ENCODE measurements around the gene DENND1B.

DENND1B gene

DNA sequence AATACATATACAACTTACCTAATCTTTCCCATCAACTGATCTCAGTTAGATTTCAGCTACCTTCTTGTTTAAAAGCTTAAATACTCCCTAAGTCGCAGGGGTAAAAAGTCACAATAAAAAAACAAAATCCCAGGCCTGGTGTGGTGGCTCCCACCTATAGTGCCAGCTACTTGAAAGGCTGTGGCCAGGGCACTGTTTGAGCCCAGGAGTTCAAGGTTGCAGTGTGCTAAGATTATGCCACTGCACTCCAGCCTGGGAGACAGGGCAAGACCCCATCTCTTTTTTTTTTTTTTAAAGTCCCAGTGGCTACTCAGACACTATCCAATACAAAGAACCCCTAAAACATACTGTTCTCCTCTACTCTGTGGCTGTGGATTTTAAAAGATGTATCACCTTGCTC, 228.3 kb downstream of the DENND1B start:
- no peak overlapping the region for H3K4me3 ChIP-seq (ENCODE audit: low read depth in 1 of 5, low read length in 5 of 5)
- H3K27ac ChIP-seq (ENCODE audit: low read depth, low read length), result no peak overlapping the region
- no peaks in the 10 kb centered on the region for H3K9me3 ChIP-seq (ENCODE audit: control insufficient read depth in 5 of 5, low read length in 5 of 5)
- H3K9ac ChIP-seq (ENCODE audit: low read length in 5 of 5), result no peak overlapping the region
- H3K27me3 ChIP-seq (ENCODE audit: control insufficient read depth in 5 of 5, insufficient read depth in 4 of 5, low read length in 5 of 5), result no peaks in the 10 kb centered on the region
- H3K4me1 ChIP-seq (ENCODE audit: control insufficient read depth in 5 of 5, insufficient read depth in 5 of 5, low read length in 5 of 5), result peaks cover 0 to 6% (median 0%) of the 10 kb centered on the region in 5 donors
- H3K36me3 ChIP-seq (ENCODE audit: control insufficient read depth in 5 of 5, insufficient read depth in 5 of 5, low read length in 5 of 5), result no peaks in the 10 kb centered on the region

DNA sequence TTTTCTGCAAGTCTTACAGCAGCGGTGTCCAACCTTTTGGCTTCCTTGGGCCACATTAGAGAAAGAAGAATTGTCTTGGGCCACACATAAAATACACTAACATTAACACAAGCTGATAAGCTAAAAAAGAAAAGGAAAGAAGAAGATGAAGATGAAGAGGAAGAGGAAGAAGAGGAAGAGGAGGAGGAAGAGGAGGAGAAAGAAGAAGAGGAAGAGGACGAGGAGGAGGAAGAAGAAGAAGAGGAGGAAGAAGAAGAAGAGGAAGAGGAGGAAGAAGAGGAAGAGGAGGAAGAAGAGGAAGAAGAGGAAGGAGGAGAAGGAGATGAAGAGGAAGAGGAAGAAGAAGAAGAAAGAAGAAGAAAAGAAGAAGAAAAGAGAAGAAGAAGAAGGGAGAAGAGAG, 230.7 kb downstream of the DENND1B start:
- H3K27ac ChIP-seq (ENCODE audit: low read depth, low read length), result no peak overlapping the region
- no peaks in the 10 kb centered on the region for H3K27me3 ChIP-seq (ENCODE audit: control insufficient read depth in 5 of 5, insufficient read depth in 4 of 5, low read length in 5 of 5)
- no peak overlapping the region for H3K4me3 ChIP-seq (ENCODE audit: low read depth in 1 of 5, low read length in 5 of 5)
- no peaks in the 10 kb centered on the region for H3K36me3 ChIP-seq (ENCODE audit: control insufficient read depth in 5 of 5, insufficient read depth in 5 of 5, low read length in 5 of 5)
- peaks cover 0 to 6% (median 0%) of the 10 kb centered on the region in 5 donors for H3K4me1 ChIP-seq (ENCODE audit: control insufficient read depth in 5 of 5, insufficient read depth in 5 of 5, low read length in 5 of 5)
- no peak overlapping the region for H3K9ac ChIP-seq (ENCODE audit: low read length in 5 of 5)
- no peaks in the 10 kb centered on the region for H3K9me3 ChIP-seq (ENCODE audit: control insufficient read depth in 5 of 5, low read length in 5 of 5)

DNA sequence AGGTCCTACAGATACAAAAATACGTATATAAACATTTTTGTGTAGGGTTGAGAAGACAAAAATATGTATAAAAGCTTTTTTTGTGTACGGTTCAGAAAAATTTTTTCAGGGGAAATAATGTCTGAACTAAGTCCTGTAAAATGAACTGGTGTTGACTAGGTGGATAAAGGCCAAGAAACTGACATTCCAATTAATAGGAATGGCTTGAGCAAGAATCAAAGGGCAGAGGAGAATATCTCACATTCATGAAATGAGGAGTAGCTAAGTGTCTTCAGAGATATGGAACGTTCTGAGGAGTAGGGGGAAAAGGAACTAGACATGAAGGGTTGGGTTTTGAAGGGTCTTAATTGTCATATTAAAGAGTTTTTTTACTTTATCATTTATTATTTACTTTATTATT, 231.2 kb downstream of the DENND1B start:
- Histone ChIP-seq H3K27me3 (ENCODE audit: control insufficient read depth in 5 of 5, insufficient read depth in 4 of 5, low read length in 5 of 5) (no peaks in the 10 kb centered on the region), H3K9ac (ENCODE audit: low read length in 5 of 5) (no peak overlapping the region), H3K36me3 (ENCODE audit: control insufficient read depth in 5 of 5, insufficient read depth in 5 of 5, low read length in 5 of 5) (no peaks in the 10 kb centered on the region), H3K4me1 (ENCODE audit: control insufficient read depth in 5 of 5, insufficient read depth in 5 of 5, low read length in 5 of 5) (peaks cover 0 to 6% (median 0%) of the 10 kb centered on the region in 5 donors), H3K9me3 (ENCODE audit: control insufficient read depth in 5 of 5, low read length in 5 of 5) (no peaks in the 10 kb centered on the region), H3K27ac (ENCODE audit: low read depth, low read length) (no peak overlapping the region), H3K4me3 (ENCODE audit: low read depth in 1 of 5, low read length in 5 of 5) (no peak overlapping the region)

DNA sequence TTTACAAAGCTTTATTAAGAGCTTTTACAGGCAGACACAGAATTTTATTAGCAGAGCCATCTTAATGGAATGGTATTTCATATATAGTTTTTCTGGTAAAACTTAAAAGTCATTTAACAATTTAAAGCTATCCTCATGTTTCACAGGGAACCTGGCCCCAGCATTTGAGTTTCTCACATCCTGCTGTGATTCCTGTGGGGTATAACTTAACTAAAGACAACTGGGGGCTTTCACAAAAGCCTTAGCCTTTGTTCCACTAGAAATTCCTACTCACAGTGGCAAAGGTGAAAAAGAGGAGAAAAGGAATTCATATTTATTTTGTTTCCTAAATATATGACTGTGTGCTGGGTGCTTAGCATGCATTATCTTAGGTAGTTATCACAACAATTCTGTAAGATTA, 233.9 kb downstream of the DENND1B start:
- H3K27me3 ChIP-seq (ENCODE audit: control insufficient read depth in 5 of 5, insufficient read depth in 4 of 5, low read length in 5 of 5), result no peaks in the 10 kb centered on the region
- H3K27ac ChIP-seq (ENCODE audit: low read depth, low read length), result no peak overlapping the region
- H3K4me1 ChIP-seq (ENCODE audit: control insufficient read depth in 5 of 5, insufficient read depth in 5 of 5, low read length in 5 of 5), result peaks cover 0 to 6% (median 0%) of the 10 kb centered on the region in 5 donors
- H3K9ac ChIP-seq (ENCODE audit: low read length in 5 of 5), result no peak overlapping the region
- H3K4me3 ChIP-seq (ENCODE audit: low read depth in 1 of 5, low read length in 5 of 5), result no peak overlapping the region
- H3K36me3 ChIP-seq (ENCODE audit: control insufficient read depth in 5 of 5, insufficient read depth in 5 of 5, low read length in 5 of 5), result peaks cover 0 to 3% (median 0%) of the 10 kb centered on the region in 5 donors
- H3K9me3 ChIP-seq (ENCODE audit: control insufficient read depth in 5 of 5, low read length in 5 of 5), result no peaks in the 10 kb centered on the region

DNA sequence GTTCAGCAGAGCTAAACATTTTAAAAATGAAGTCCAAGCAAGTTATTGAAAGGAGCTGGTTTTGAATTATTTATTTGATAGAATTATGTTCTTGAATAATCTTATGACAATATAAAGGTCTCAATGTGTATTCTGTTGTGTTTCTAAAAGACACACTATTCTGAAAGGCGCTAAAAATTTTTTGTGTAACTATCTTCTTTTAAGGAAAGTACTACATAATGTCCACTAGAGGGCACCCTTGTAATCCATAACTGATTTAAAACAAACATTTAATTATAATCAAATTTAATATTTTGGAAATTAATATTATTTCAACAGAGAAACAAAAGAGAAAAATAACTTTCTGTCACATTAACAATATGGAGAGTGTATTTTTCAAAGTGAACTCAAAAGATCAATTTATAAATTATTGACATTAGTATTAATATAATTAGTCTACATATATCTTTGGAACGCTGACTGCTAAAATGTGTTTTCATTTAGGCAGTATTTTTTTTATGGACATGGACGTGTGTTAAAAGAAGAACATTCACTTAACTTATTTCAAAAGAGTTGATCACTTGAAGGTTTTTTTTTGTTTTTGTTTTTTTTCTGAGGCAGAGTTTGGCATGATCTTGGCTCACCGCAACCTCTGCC, 248.4 kb downstream of the DENND1B start:
- Histone ChIP-seq H3K4me3 (ENCODE audit: low read depth in 1 of 5, low read length in 5 of 5) (no peak overlapping the region), H3K27ac (ENCODE audit: low read depth, low read length) (no peak overlapping the region), H3K36me3 (ENCODE audit: control insufficient read depth in 5 of 5, insufficient read depth in 5 of 5, low read length in 5 of 5) (no peaks in the 10 kb centered on the region), H3K9ac (ENCODE audit: low read length in 5 of 5) (no peak overlapping the region), H3K4me1 (ENCODE audit: control insufficient read depth in 5 of 5, insufficient read depth in 5 of 5, low read length in 5 of 5) (peaks cover 0 to 2% (median 0%) of the 10 kb centered on the region in 5 donors), H3K27me3 (ENCODE audit: control insufficient read depth in 5 of 5, insufficient read depth in 4 of 5, low read length in 5 of 5) (no peaks in the 10 kb centered on the region), H3K9me3 (ENCODE audit: control insufficient read depth in 5 of 5, low read length in 5 of 5) (no peaks in the 10 kb centered on the region)

DNA sequence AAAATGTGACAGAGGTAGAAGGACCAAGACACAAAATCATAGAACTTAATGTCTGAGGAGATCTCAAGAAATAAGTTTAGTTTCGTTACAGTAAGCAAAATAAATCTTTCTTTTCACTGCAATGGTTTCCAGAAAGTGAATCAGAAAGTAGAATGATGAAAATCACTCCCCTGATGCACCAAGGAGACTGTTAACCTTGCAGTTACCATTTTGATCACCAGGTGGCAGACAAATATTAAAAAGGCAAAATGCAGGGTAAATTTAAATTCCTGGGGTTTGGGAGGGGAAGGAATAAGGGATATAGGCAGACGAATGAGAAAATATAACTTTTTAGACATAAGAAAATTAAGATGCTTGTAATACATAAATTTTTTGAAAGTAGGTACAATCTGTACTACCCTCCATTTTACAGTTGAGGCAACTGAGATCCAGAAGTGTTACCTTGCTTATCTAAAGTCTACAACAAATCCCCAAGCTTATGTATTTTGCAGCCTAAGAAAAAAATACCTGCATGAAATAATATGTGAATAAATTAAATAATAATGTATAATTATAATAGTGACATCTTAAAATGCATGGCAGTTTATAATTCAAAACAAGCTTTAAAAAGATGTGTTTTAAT, 254.1 kb downstream of the DENND1B start:
- Histone ChIP-seq H3K9me3 (ENCODE audit: control insufficient read depth in 5 of 5, low read length in 5 of 5) (no peaks in the 10 kb centered on the region), H3K9ac (ENCODE audit: low read length in 5 of 5) (no peak overlapping the region), H3K4me1 (ENCODE audit: control insufficient read depth in 5 of 5, insufficient read depth in 5 of 5, low read length in 5 of 5) (peaks cover 0 to 8% (median 0%) of the 10 kb centered on the region in 5 donors), H3K4me3 (ENCODE audit: low read depth in 1 of 5, low read length in 5 of 5) (no peak overlapping the region), H3K27ac (ENCODE audit: low read depth, low read length) (no peak overlapping the region), H3K27me3 (ENCODE audit: control insufficient read depth in 5 of 5, insufficient read depth in 4 of 5, low read length in 5 of 5) (no peaks in the 10 kb centered on the region), H3K36me3 (ENCODE audit: control insufficient read depth in 5 of 5, insufficient read depth in 5 of 5, low read length in 5 of 5) (no peaks in the 10 kb centered on the region)

DNA sequence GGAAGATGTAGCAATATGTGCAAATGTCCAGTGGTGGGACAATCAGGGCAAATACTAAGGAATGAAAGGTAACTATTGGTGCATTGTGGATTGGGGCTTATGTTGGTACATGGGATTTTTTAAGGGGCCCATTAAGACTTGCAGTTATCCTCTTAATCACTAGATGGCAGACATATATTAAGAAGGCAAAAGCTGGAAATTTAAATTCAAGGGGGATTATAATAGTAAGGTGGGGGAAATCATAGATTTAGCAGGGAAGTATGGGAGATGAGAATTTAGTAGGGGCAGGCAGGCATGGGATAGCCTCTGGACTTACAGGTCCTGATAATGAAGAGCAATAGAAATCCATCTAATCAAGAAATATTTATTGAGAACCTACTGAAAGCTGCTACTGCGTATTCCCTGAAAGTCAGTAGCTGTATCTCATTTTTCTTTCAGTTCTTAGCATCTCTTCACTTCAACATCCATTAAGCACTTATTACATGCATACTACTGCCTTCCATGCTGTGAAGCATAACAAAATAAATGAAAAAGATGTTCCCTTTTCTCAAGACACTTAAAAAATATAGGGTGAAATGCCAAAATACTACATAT, 255.4 kb downstream of the DENND1B start:
- H3K4me1 ChIP-seq (ENCODE audit: control insufficient read depth in 5 of 5, insufficient read depth in 5 of 5, low read length in 5 of 5), result peaks cover 0 to 8% (median 0%) of the 10 kb centered on the region in 5 donors
- no peaks in the 10 kb centered on the region for H3K9me3 ChIP-seq (ENCODE audit: control insufficient read depth in 5 of 5, low read length in 5 of 5)
- H3K4me3 ChIP-seq (ENCODE audit: low read depth in 1 of 5, low read length in 5 of 5), result no peak overlapping the region
- H3K36me3 ChIP-seq (ENCODE audit: control insufficient read depth in 5 of 5, insufficient read depth in 5 of 5, low read length in 5 of 5), result no peaks in the 10 kb centered on the region
- no peak overlapping the region for H3K9ac ChIP-seq (ENCODE audit: low read length in 5 of 5)
- H3K27ac ChIP-seq (ENCODE audit: low read depth, low read length), result no peak overlapping the region
- no peaks in the 10 kb centered on the region for H3K27me3 ChIP-seq (ENCODE audit: control insufficient read depth in 5 of 5, insufficient read depth in 4 of 5, low read length in 5 of 5)

DNA sequence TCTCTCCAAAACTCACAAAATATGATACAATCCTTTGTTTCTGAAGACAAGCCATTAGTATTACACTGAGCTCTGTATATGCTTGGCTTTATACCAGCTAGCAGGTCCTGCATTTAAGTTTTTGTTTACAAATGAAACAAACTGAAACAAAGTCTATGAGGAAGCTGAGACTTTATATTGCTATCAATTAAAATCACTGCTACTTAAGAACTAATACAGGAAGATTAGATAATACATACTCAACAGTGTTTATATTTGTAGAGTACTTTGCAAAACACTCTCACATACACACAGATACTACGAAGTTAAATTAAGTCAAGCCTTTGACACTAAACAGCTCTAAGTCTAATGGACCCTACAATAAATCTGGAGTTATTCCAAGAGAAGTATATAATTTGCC, 259.9 kb downstream of the DENND1B start:
- H3K36me3 ChIP-seq (ENCODE audit: control insufficient read depth in 5 of 5, insufficient read depth in 5 of 5, low read length in 5 of 5), result peaks cover 0 to 6% (median 3%) of the 10 kb centered on the region in 5 donors
- no peak overlapping the region for H3K4me3 ChIP-seq (ENCODE audit: low read depth in 1 of 5, low read length in 5 of 5)
- no peak overlapping the region for H3K27ac ChIP-seq (ENCODE audit: low read depth, low read length)
- H3K9ac ChIP-seq (ENCODE audit: low read length in 5 of 5), result no peak overlapping the region
- peaks cover 0 to 11% (median 0%) of the 10 kb centered on the region in 5 donors for H3K4me1 ChIP-seq (ENCODE audit: control insufficient read depth in 5 of 5, insufficient read depth in 5 of 5, low read length in 5 of 5)
- H3K9me3 ChIP-seq (ENCODE audit: control insufficient read depth in 5 of 5, low read length in 5 of 5), result no peaks in the 10 kb centered on the region
- H3K27me3 ChIP-seq (ENCODE audit: control insufficient read depth in 5 of 5, insufficient read depth in 4 of 5, low read length in 5 of 5), result no peaks in the 10 kb centered on the region

DNA sequence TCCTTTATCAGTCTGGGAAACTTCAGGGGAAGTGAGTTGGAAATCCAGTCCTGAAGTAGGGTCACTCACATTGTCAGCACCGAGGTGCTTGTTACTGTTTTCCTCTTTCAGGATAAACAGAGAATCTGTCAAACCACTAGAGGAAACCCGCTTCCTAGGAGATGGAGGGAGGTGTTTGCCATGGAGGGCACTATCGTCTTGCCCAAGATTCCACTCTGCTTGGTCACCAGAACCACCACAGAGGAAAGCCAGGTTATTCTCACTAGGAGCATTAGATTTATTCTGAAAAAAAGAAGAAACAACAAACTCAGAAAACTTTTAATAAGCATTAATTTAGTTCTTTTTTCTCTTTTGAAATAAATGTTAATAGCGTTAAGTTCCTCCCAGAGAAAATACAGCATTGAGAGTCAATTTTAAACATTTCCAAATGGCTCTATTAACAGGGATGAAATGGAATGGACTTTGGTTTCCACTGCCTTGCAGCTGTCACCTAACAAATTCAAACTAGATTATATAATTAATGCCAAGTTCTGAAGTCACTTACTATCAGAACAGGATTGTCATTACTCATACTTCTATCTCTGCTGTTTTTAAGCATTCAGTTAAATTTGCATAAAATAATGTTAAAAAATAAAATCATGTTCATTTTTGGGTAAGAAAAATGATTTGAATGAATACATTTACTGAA, 264.4 kb downstream of the DENND1B start:
- no peak overlapping the region for H3K27ac ChIP-seq (ENCODE audit: low read depth, low read length)

DNA sequence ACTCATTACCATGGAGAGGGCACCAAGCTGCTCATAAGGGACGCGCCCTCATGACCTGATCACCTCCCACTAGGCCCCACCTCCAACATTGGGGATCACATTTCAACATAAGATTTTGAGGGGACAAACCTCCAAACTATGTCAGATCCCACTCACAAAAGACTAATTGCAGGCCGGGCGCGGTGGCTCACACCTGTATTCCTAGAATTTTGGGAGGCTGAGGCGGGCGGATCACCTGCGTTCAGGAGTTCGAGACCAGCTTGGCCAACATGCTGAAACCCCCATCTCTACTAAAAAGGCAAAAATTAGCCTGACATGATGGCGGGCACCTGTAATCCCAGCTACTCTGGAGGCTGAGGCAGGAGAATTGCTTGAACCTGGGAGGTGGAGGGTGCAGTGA, 278.6 kb downstream of the DENND1B start:
- no peak overlapping the region for H3K4me3 ChIP-seq (ENCODE audit: low read depth in 1 of 5, low read length in 5 of 5)
- no peaks in the 10 kb centered on the region for H3K9me3 ChIP-seq (ENCODE audit: control insufficient read depth in 5 of 5, low read length in 5 of 5)
- no peaks in the 10 kb centered on the region for H3K27me3 ChIP-seq (ENCODE audit: control insufficient read depth in 5 of 5, insufficient read depth in 4 of 5, low read length in 5 of 5)
- no peaks in the 10 kb centered on the region for H3K4me1 ChIP-seq (ENCODE audit: control insufficient read depth in 5 of 5, insufficient read depth in 5 of 5, low read length in 5 of 5)
- H3K27ac ChIP-seq (ENCODE audit: low read depth, low read length), result no peak overlapping the region
- H3K9ac ChIP-seq (ENCODE audit: low read length in 5 of 5), result no peak overlapping the region
- H3K36me3 ChIP-seq (ENCODE audit: control insufficient read depth in 5 of 5, insufficient read depth in 5 of 5, low read length in 5 of 5), result no peaks in the 10 kb centered on the region

More for the DNA sequence above, 264.4 kb downstream of the DENND1B start:
- H3K4me3 ChIP-seq (ENCODE audit: low read depth in 1 of 5, low read length in 5 of 5), result no peak overlapping the region
- H3K9me3 ChIP-seq (ENCODE audit: control insufficient read depth in 5 of 5, low read length in 5 of 5), result no peaks in the 10 kb centered on the region
- peaks cover 0 to 11% (median 0%) of the 10 kb centered on the region in 5 donors for H3K4me1 ChIP-seq (ENCODE audit: control insufficient read depth in 5 of 5, insufficient read depth in 5 of 5, low read length in 5 of 5)
- H3K9ac ChIP-seq (ENCODE audit: low read length in 5 of 5), result no peak overlapping the region
- H3K27me3 ChIP-seq (ENCODE audit: control insufficient read depth in 5 of 5, insufficient read depth in 4 of 5, low read length in 5 of 5), result no peaks in the 10 kb centered on the region
- H3K36me3 ChIP-seq (ENCODE audit: control insufficient read depth in 5 of 5, insufficient read depth in 5 of 5, low read length in 5 of 5), result peaks cover 0 to 13% (median 7%) of the 10 kb centered on the region in 5 donors

All from subcutaneous abdominal adipose tissue (tissue), 5 donors.